CD14-positive monocyte (primary cell): ENCODE data around the gene TRAPPC2. TPM values are rescaled to one million over a fixed set of nuclear protein-coding genes. Genes with fewer than 3 reads are reported as not detected.

ENCODE experiments used
- DNase-seq, 3 donors: peaks; one replicate each; pipeline ENCODE4 v3.0.0-alpha.2; 2011 to 2022
- H2AFZ ChIP-seq: 2 replicates; pipeline ENCODE4 v1.6.0; 2012; ENCODE audit warnings: mild to moderate bottlenecking, low read depth, low read length, inconsistent platforms; ENCODE audit not compliant: insufficient read depth, poor library complexity, severe bottlenecking
- H3K27ac ChIP-seq, 2 donors: 1 replicate in 1 of 2; 2 replicates in 1 of 2; pipeline ENCODE4 v1.5.1; 2012 to 2013; ENCODE audit warnings: low read length in 2 of 2, control low read depth in 1 of 2, inconsistent platforms in 1 of 2, low read depth in 1 of 2, mild to moderate bottlenecking in 1 of 2
- H3K27me3 ChIP-seq, 2 donors: one replicate each; pipeline versions ENCODE4 v1.6.0 to v1.6.1; 2011 to 2013; ENCODE audit warnings: low read length in 2 of 2; ENCODE audit not compliant: control insufficient read depth in 2 of 2, insufficient read depth in 2 of 2
- H3K36me3 ChIP-seq, 2 donors: replicated peaks in 1 of 2; 1 replicate in 1 of 2; 2 replicates in 1 of 2; pipeline versions ENCODE4 v1.5.1 to v1.6.1; 2012 to 2013; ENCODE audit warnings: low read length in 2 of 2, control low read depth in 1 of 2, inconsistent platforms in 1 of 2, mild to moderate bottlenecking in 1 of 2; ENCODE audit not compliant: insufficient read depth in 2 of 2, control insufficient read depth in 1 of 2
- H3K4me1 ChIP-seq, 2 donors: 1 replicate in 1 of 2; 2 replicates in 1 of 2; pipeline versions ENCODE4 v1.5.1 to v1.6.1; 2012 to 2013; ENCODE audit warnings: low read length in 2 of 2, control low read depth in 1 of 2, inconsistent platforms in 1 of 2, mild to moderate bottlenecking in 1 of 2, moderate library complexity in 1 of 2; ENCODE audit not compliant: insufficient read depth in 2 of 2, control insufficient read depth in 1 of 2
- H3K4me2 ChIP-seq: replicated peaks from 2 replicates; pipeline ENCODE3; 2012; ENCODE audit warnings: low read length, moderate library complexity, mild to moderate bottlenecking; ENCODE audit not compliant: poor library complexity, severe bottlenecking; ENCODE audit errors: extremely low read depth
- H3K4me3 ChIP-seq, 3 experiments: fragments of 200-600 bp in 1 of 3; sonication (generic) in 1 of 3; replicated peaks in 1 of 3; 1 replicate in 2 of 3; 2 replicates in 1 of 3; pipeline ENCODE4 v1.5.1; 2011 to 2013; ENCODE audit warnings: low read length in 3 of 3, mild to moderate bottlenecking in 3 of 3, control low read depth in 2 of 3, low read depth in 2 of 3, inconsistent platforms in 1 of 3, moderate library complexity in 1 of 3
- H3K79me2 ChIP-seq: 2 replicates; pipeline ENCODE4 v1.6.0; 2012; ENCODE audit warnings: mild to moderate bottlenecking, control low read depth, inconsistent platforms, low read length, moderate library complexity; ENCODE audit not compliant: insufficient read depth
- H3K9ac ChIP-seq: 2 replicates; pipeline ENCODE4 v1.6.0; 2017; ENCODE audit warnings: low read length, mild to moderate bottlenecking; ENCODE audit not compliant: insufficient read depth, poor library complexity, severe bottlenecking
- H3K9me3 ChIP-seq, 2 donors: replicated peaks in 1 of 2; 1 replicate in 1 of 2; 2 replicates in 1 of 2; pipeline versions ENCODE4 v1.5.1 to v1.6.1; 2012 to 2013; ENCODE audit warnings: low read length in 2 of 2, control low read depth in 1 of 2; ENCODE audit not compliant: control insufficient read depth in 1 of 2, insufficient read depth in 1 of 2
- H4K20me1 ChIP-seq: 2 replicates; pipeline ENCODE4 v1.6.0; 2012; ENCODE audit warnings: mild to moderate bottlenecking, low read length, control low read depth, moderate library complexity; ENCODE audit not compliant: insufficient read depth
- H3K27ac Mint-ChIP-seq, 7 donors: one replicate each; pipeline ENCODE4 v1.8.0; 2020; ENCODE audit warnings: mild to moderate bottlenecking in 7 of 7, mixed read lengths in 7 of 7, moderate library complexity in 6 of 7, inconsistent platforms in 2 of 7
- H3K27me3 Mint-ChIP-seq, 3 donors: one replicate each; pipeline ENCODE4 v1.8.0; 2021 to 2022; ENCODE audit warnings: low read depth in 3 of 3, mild to moderate bottlenecking in 3 of 3, mixed read lengths in 3 of 3, moderate library complexity in 3 of 3, inconsistent platforms in 1 of 3
- H3K36me3 Mint-ChIP-seq, 2 donors: one replicate each; pipeline ENCODE4 v1.8.0; 2020; ENCODE audit warnings: mixed read lengths in 2 of 2, inconsistent platforms in 1 of 2, mild to moderate bottlenecking in 1 of 2
- H3K4me1 Mint-ChIP-seq: one replicate; pipeline ENCODE4 v1.8.0; 2020; ENCODE audit warnings: mild to moderate bottlenecking, mixed read lengths
- H3K4me3 Mint-ChIP-seq, 2 donors: one replicate each; pipeline ENCODE4 v1.8.0; 2020; ENCODE audit warnings: mild to moderate bottlenecking in 2 of 2, mixed read lengths in 2 of 2, moderate library complexity in 1 of 2
- H3K9me3 Mint-ChIP-seq, 7 donors: one replicate each; pipeline ENCODE4 v1.8.0; 2020 to 2022; ENCODE audit warnings: mixed read lengths in 7 of 7, mild to moderate bottlenecking in 6 of 7, moderate library complexity in 6 of 7, inconsistent platforms in 2 of 7
- CTCF ChIP-seq: fragments of 200-600 bp; IDR thresholded peaks from one replicate; pipeline ENCODE4 v1.8.0; 2022; ENCODE audit warnings: antibody characterized with exemption, mild to moderate bottlenecking
- WGBS: methylation state at CpG from one replicate; pipeline ENCODE4 v1.1.5; 2013; ENCODE audit warnings: missing lambda C conversion rate; ENCODE audit not compliant: insufficient coverage; 5-methylcytosine and 5-hydroxymethylcytosine counted together
- intact Hi-C, 2 donors: fragments of 100-400 bp; cut with micrococcal nuclease; formaldehyde crosslinking; loops; one replicate each; pipeline versions ENCODE4 v1.15.0 to v1.15.1; 2023
- polyA plus RNA-seq, 3 donors: library from polyadenylated mRNA; depleted of rRNA in 1 of 3; unstranded in 2 of 3; stranded (reverse) in 1 of 3; fragments of 300-500 nt in 2 of 3; fragments of >200 nt in 1 of 3; fragmentation: Illumina TruSeq in 2 of 3; gene quantifications; 1 replicate in 2 of 3; 2 replicates in 1 of 3; pipeline ENCODE4 v1.2.3, GENCODE V29; 2012 to 2021

The TRAPPC2 gene
- polyA plus RNA-seq, 3 donors = 10.6 to 18.3 (median 12.2) TPM

GRCh38 chrX:13717700-13718472, 16.5 kb downstream of the TRAPPC2 start:
- no peak for TF ChIP-seq CTCF
- H3K4me1 ChIP-seq = peaks cover 0 to 2% of the 10 kb centered on the region in 2 donors
- no peak overlapping the region for H3K27ac ChIP-seq
- 80% methylated on average over 1 of the region's 7 CpGs for WGBS
- H3K4me3 ChIP-seq = no peak overlapping the region
- peak overlapping the region in 2 of 7 donors; percentile 4 to 30 for H3K27ac Mint-ChIP-seq
- H3K9me3 Mint-ChIP-seq = peaks cover 0 to 2% (median 0%) of the 10 kb centered on the region in 7 donors
- H3K4me1 Mint-ChIP-seq = no peaks in the 10 kb centered on the region
- intact Hi-C loops = no loop called here
- H3K9ac ChIP-seq = no peak overlapping the region
- H3K4me2 ChIP-seq = no peak overlapping the region
- no peaks in the 10 kb centered on the region for H3K27me3 ChIP-seq
- peaks cover 15 to 34% of the 10 kb centered on the region in 2 donors for H3K36me3 Mint-ChIP-seq
- peaks cover 9 to 40% of the 10 kb centered on the region in 2 donors for H3K36me3 ChIP-seq
- no peak overlapping the region for H2AFZ ChIP-seq
- H3K27me3 Mint-ChIP-seq = no peaks in the 10 kb centered on the region
- no peaks in the 10 kb centered on the region for H3K9me3 ChIP-seq
- H3K4me3 Mint-ChIP-seq = no peak overlapping the region
- H3K79me2 ChIP-seq = peaks cover 5% of the 10 kb centered on the region
- H4K20me1 ChIP-seq = no peaks in the 10 kb centered on the region
- no peak for DNase-seq

- no peaks in the 10 kb centered on the region for H3K9me3 Mint-ChIP-seq
Observed at GRCh38 chrX:13716905-13717304, 17.5 kb downstream of the TRAPPC2 start.

More at GRCh38 chrX:13716905-13717304, 17.5 kb downstream of the TRAPPC2 start:
- peaks cover 12 to 41% of the 10 kb centered on the region in 2 donors for H3K36me3 ChIP-seq
- H3K27me3 ChIP-seq = no peaks in the 10 kb centered on the region
- no peak overlapping the region for H3K9ac ChIP-seq
- DNase-seq = no peak
- peaks cover 7% of the 10 kb centered on the region for H3K79me2 ChIP-seq
- TF ChIP-seq CTCF = no peak
- H3K36me3 Mint-ChIP-seq = peaks cover 19 to 37% of the 10 kb centered on the region in 2 donors
- intact Hi-C loops = no loop called here
- H3K27ac ChIP-seq = no peak overlapping the region
- no peak overlapping the region for H3K4me2 ChIP-seq
- H3K27me3 Mint-ChIP-seq = no peaks in the 10 kb centered on the region
- peaks cover under 1% of the 10 kb centered on the region for H4K20me1 ChIP-seq
- no peaks in the 10 kb centered on the region for H3K9me3 ChIP-seq
- H3K4me1 Mint-ChIP-seq = no peaks in the 10 kb centered on the region
- H3K4me1 ChIP-seq = no peaks in the 10 kb centered on the region
- H2AFZ ChIP-seq = no peak overlapping the region
- no peak overlapping the region for H3K4me3 Mint-ChIP-seq
- 91% methylated on average over 3 of the region's 6 CpGs for WGBS
- H3K4me3 ChIP-seq = no peak overlapping the region
- H3K27ac Mint-ChIP-seq = peak overlapping the region in 1 of 7 donors; percentile 41
